Neural progenitor cell (in vitro differentiated cells): Measurements from ENCODE around the gene LPP. TPM values are rescaled to one million over a fixed set of nuclear protein-coding genes. Genes with fewer than 3 reads are reported as not detected.

Experiments used
- DNase-seq: peaks from one replicate; pipeline ENCODE4 v3.0.0-alpha.2; 2016; ENCODE audit warnings: low spot score
- H2AFZ ChIP-seq: fragments of 200-600 bp; sonication (generic); replicated peaks from 2 replicates; pipeline ENCODE4 v1.6.1; 2016; ENCODE audit warnings: antibody characterized with exemption
- H3F3A ChIP-seq: fragments of 200-600 bp; sonication (generic); 2 replicates; pipeline ENCODE4 v1.6.1; 2016; ENCODE audit warnings: antibody characterized with exemption, low read depth
- H3K27ac ChIP-seq: fragments of 200-600 bp; sonication (generic); 2 replicates; pipeline ENCODE4 v1.5.1; 2016; ENCODE audit warnings: mild to moderate bottlenecking
- H3K27me3 ChIP-seq: fragments of 200-600 bp; sonication (generic); 2 replicates; pipeline ENCODE4 v1.6.1; 2016; ENCODE audit warnings: mild to moderate bottlenecking, moderate library complexity
- H3K36me3 ChIP-seq: fragments of 200-600 bp; sonication (generic); 2 replicates; pipeline ENCODE4 v1.5.1; 2016
- H3K4me1 ChIP-seq: fragments of 200-600 bp; sonication (generic); 2 replicates; pipeline ENCODE4 v1.6.1; 2016; ENCODE audit warnings: mixed run types
- H3K4me2 ChIP-seq: fragments of 200-600 bp; sonication (generic); 2 replicates; pipeline ENCODE4 v1.6.1; 2016
- H3K4me3 ChIP-seq: fragments of 200-600 bp; sonication (generic); 2 replicates; pipeline ENCODE4 v1.5.1; 2016
- H3K79me2 ChIP-seq: fragments of 200-600 bp; sonication (generic); 2 replicates; pipeline ENCODE4 v1.6.1; 2016; ENCODE audit warnings: low read depth
- H3K9ac ChIP-seq: fragments of 200-600 bp; sonication (generic); 2 replicates; pipeline ENCODE4 v1.6.1; 2016
- H3K9me3 ChIP-seq: fragments of 200-600 bp; sonication (generic); 2 replicates; pipeline ENCODE4 v1.5.1; 2016; ENCODE audit warnings: low read depth
- H4K20me1 ChIP-seq: fragments of 200-600 bp; sonication (generic); 2 replicates; pipeline ENCODE4 v1.6.1; 2016; ENCODE audit warnings: low read depth
- H3K27ac Mint-ChIP-seq: 3 replicates; pipeline ENCODE4 v1.8.0; 2021; ENCODE audit warnings: mixed read lengths
- H3K27me3 Mint-ChIP-seq: 2 replicates; pipeline ENCODE4 v1.8.0; 2022; ENCODE audit warnings: low read depth, mild to moderate bottlenecking, inconsistent platforms, moderate library complexity, mixed read lengths; ENCODE audit not compliant: insufficient read depth
- H3K36me3 Mint-ChIP-seq: 3 replicates; pipeline ENCODE4 v1.8.0; 2021; ENCODE audit warnings: mixed read lengths
- H3K4me1 Mint-ChIP-seq: 3 replicates; pipeline ENCODE4 v1.8.0; 2021; ENCODE audit warnings: mixed read lengths
- H3K4me3 Mint-ChIP-seq: 3 replicates; pipeline ENCODE4 v1.8.0; 2021; ENCODE audit warnings: mild to moderate bottlenecking, moderate library complexity, mixed read lengths
- H3K9me3 Mint-ChIP-seq: 3 replicates; pipeline ENCODE4 v1.8.0; 2020; ENCODE audit warnings: mixed read lengths
- CTCF ChIP-seq: fragments of 200-600 bp; sonication (generic); IDR thresholded peaks from 2 replicates; pipeline ENCODE4 v1.5.1; 2017; ENCODE audit warnings: antibody characterized with exemption, mild to moderate bottlenecking
- EZH2 ChIP-seq: fragments of 200-600 bp; sonication (generic); IDR thresholded peaks from 2 replicates; pipeline ENCODE4 v1.6.1; 2017; ENCODE audit warnings: antibody characterized with exemption, mild to moderate bottlenecking, moderate library complexity
- EZH2phosphoT487 ChIP-seq: fragments of 200-600 bp; sonication (generic); IDR thresholded peaks from 2 replicates; pipeline ENCODE4 v1.6.1; 2017; ENCODE audit warnings: antibody characterized with exemption
- total RNA-seq: library from RNA; depleted of rRNA; stranded (reverse); fragments of >200 nt; gene quantifications from 2 replicates; pipeline ENCODE4 v1.2.3, GENCODE V29; 2015; ENCODE audit warnings: low replicate concordance

The LPP gene
- total RNA-seq, 1 donor from 2014 or later = 18.9 TPM

GRCh38 chr3:188916934-188917401 is 763.0 kb downstream of the LPP start:
- H2AFZ ChIP-seq = no peak overlapping the region
- H3K9me3 Mint-ChIP-seq = no peaks in the 10 kb centered on the region
- H3K79me2 ChIP-seq = no peaks in the 10 kb centered on the region
- TF ChIP-seq CTCF (no peak), EZH2 (no peak), EZH2phosphoT487 (no peak)
- no peak overlapping the region for H3K27ac Mint-ChIP-seq
- no peak overlapping the region for H3K4me3 Mint-ChIP-seq
- no peak overlapping the region for H3K9ac ChIP-seq
- H4K20me1 ChIP-seq = no peaks in the 10 kb centered on the region
- no peak overlapping the region for H3K4me3 ChIP-seq
- DNase-seq = no peak
- no peaks in the 10 kb centered on the region for H3K36me3 ChIP-seq
- H3K9me3 ChIP-seq = no peaks in the 10 kb centered on the region
- no peak overlapping the region for H3K27ac ChIP-seq
- H3K4me2 ChIP-seq = no peak overlapping the region
- no peaks in the 10 kb centered on the region for H3F3A ChIP-seq
- no peaks in the 10 kb centered on the region for H3K27me3 ChIP-seq
- H3K36me3 Mint-ChIP-seq = no peaks in the 10 kb centered on the region
- H3K4me1 Mint-ChIP-seq = no peaks in the 10 kb centered on the region
- H3K4me1 ChIP-seq = no peaks in the 10 kb centered on the region
- peaks cover 6% of the 10 kb centered on the region for H3K27me3 Mint-ChIP-seq

GRCh38 chr3:188918093-188918492 is 764.1 kb downstream of the LPP start:
- H3K27ac Mint-ChIP-seq = no peak overlapping the region
- H3K9me3 ChIP-seq = no peaks in the 10 kb centered on the region

GRCh38 chr3:188923671-188924070 is 769.7 kb downstream of the LPP start:
- H3F3A ChIP-seq = no peaks in the 10 kb centered on the region
- Mint-ChIP-seq H3K4me1 (no peaks in the 10 kb centered on the region), H3K36me3 (no peaks in the 10 kb centered on the region), H3K27ac (no peak overlapping the region), H3K27me3 (peaks cover 3% of the 10 kb centered on the region), H3K4me3 (no peak overlapping the region), H3K9me3 (no peaks in the 10 kb centered on the region)
- no peak overlapping the region for H3K4me3 ChIP-seq
- H3K79me2 ChIP-seq = no peaks in the 10 kb centered on the region
- no peak overlapping the region for H3K4me2 ChIP-seq
- no peak overlapping the region for H2AFZ ChIP-seq
- H3K27ac ChIP-seq = no peak overlapping the region
- TF ChIP-seq EZH2phosphoT487 = no peak
- no peak for TF ChIP-seq CTCF
- no peak for TF ChIP-seq EZH2
- no peaks in the 10 kb centered on the region for H3K27me3 ChIP-seq
- H4K20me1 ChIP-seq = no peaks in the 10 kb centered on the region
- no peaks in the 10 kb centered on the region for H3K4me1 ChIP-seq
- H3K36me3 ChIP-seq = no peaks in the 10 kb centered on the region
- no peak overlapping the region for H3K9ac ChIP-seq
- H3K9me3 ChIP-seq = no peaks in the 10 kb centered on the region
- no peak for DNase-seq

More at GRCh38 chr3:188918093-188918492, 764.1 kb downstream of the LPP start:
- Mint-ChIP-seq H3K27me3 (peaks cover 4% of the 10 kb centered on the region), H3K9me3 (no peaks in the 10 kb centered on the region), H3K4me3 (no peak overlapping the region), H3K36me3 (no peaks in the 10 kb centered on the region), H3K4me1 (no peaks in the 10 kb centered on the region)
- Histone ChIP-seq H4K20me1 (no peaks in the 10 kb centered on the region), H3K27ac (no peak overlapping the region), H3F3A (no peaks in the 10 kb centered on the region), H3K4me1 (no peaks in the 10 kb centered on the region), H3K4me2 (no peak overlapping the region), H3K4me3 (no peak overlapping the region), H3K27me3 (no peaks in the 10 kb centered on the region), H3K36me3 (no peaks in the 10 kb centered on the region), H3K79me2 (no peaks in the 10 kb centered on the region), H3K9ac (no peak overlapping the region), H2AFZ (no peak overlapping the region)
- no peak for TF ChIP-seq CTCF
- TF ChIP-seq EZH2 = no peak
- no peak for TF ChIP-seq EZH2phosphoT487
- no peak for DNase-seq
